ENCODE measurements around the gene WFDC12. TPM values are rescaled to one million over a fixed set of nuclear protein-coding genes. Genes with fewer than 3 reads are reported as not detected.
"Not testable (repeated sequence)": the region's sequence is repeated elsewhere in the genome, so short reads cannot be mapped to it uniquely, and the experiment has no call there.

Gene WFDC12
- total RNA-seq, 1 donor from 2014 or later: not detected

DNA sequence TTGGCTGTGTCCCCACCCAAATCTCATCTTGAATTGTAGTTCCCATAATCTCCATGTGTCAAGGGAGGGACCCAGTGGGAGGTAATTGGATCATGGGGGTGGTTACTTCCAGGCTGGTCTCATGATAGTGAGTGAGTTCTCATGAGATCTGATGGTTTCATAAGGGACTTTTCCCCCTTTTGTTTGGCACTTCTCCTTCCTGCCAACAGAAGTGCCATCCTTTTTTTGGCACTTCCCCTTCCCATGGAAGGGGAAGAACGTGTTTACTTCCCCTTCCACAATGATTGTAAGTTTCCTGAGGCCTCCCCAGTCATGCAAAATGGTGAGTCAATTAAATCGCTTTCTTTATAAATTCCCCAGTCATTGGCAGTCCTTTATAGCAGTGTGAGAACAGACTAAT is 32.4 kb upstream of the WFDC12 start:
- Histone ChIP-seq H3K36me3 (no peaks in the 10 kb centered on the region), H3K27ac (replicated peaks) (no peak overlapping the region), H3K4me3 (no peak overlapping the region), H3K9me3 (replicated peaks) (peaks cover 49% of the 10 kb centered on the region), H3K27me3 (ENCODE audit: low read depth) (peaks cover 24% of the 10 kb centered on the region), H3K4me1 (no peaks in the 10 kb centered on the region)
- TF ChIP-seq, protein P1, sequence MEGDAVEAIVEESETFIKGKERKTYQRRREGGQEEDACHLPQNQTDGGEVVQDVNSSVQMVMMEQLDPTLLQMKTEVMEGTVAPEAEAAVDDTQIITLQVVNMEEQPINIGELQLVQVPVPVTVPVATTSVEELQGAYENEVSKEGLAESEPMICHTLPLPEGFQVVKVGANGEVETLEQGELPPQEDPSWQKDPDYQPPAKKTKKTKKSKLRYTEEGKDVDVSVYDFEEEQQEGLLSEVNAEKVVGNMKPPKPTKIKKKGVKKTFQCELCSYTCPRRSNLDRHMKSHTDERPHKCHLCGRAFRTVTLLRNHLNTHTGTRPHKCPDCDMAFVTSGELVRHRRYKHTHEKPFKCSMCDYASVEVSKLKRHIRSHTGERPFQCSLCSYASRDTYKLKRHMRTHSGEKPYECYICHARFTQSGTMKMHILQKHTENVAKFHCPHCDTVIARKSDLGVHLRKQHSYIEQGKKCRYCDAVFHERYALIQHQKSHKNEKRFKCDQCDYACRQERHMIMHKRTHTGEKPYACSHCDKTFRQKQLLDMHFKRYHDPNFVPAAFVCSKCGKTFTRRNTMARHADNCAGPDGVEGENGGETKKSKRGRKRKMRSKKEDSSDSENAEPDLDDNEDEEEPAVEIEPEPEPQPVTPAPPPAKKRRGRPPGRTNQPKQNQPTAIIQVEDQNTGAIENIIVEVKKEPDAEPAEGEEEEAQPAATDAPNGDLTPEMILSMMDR (IDR thresholded peaks at IDR 0.05; ENCODE audit: borderline replicate concordance): no peak
- intact Hi-C loops (cut with micrococcal nuclease): no loop called here
- no peak for DNase-seq

- H3K36me3 ChIP-seq; H3K27ac ChIP-seq (replicated peaks); H3K4me1 ChIP-seq; H3K4me3 ChIP-seq; DNase-seq; intact Hi-C loops (cut with micrococcal nuclease): not testable (repeated sequence)
- Histone ChIP-seq H3K27me3 (ENCODE audit: low read depth) (peaks cover 37% of the 10 kb centered on the region), H3K9me3 (replicated peaks) (peaks cover 30% of the 10 kb centered on the region)
These were observed 30.5 kb upstream of the WFDC12 start for GRCh38 chr20:45154794-45155193.

GRCh38 chr20:45154183-45154582 is 29.9 kb upstream of the WFDC12 start:
- intact Hi-C loops (cut with micrococcal nuclease): no loop called here

GRCh38 chr20:45153752-45154151 is 29.5 kb upstream of the WFDC12 start:
- intact Hi-C loops (cut with micrococcal nuclease): no loop called here
- Histone ChIP-seq H3K27me3 (ENCODE audit: low read depth) (peaks cover 42% of the 10 kb centered on the region), H3K9me3 (replicated peaks) (peaks cover 20% of the 10 kb centered on the region), H3K36me3 (no peaks in the 10 kb centered on the region), H3K4me3 (no peak overlapping the region), H3K4me1 (no peaks in the 10 kb centered on the region), H3K27ac (replicated peaks) (no peak overlapping the region)
- no peak for DNase-seq
- TF ChIP-seq, protein P1 (IDR thresholded peaks at IDR 0.05; ENCODE audit: borderline replicate concordance): no peak

More at GRCh38 chr20:45154183-45154582, 29.9 kb upstream of the WFDC12 start:
- no peak overlapping the region for H3K27ac ChIP-seq (replicated peaks)
- TF ChIP-seq, protein P1 (IDR thresholded peaks at IDR 0.05; ENCODE audit: borderline replicate concordance): no peak
- no peak overlapping the region for H3K4me3 ChIP-seq
- peaks cover 24% of the 10 kb centered on the region for H3K9me3 ChIP-seq (replicated peaks)
- no peaks in the 10 kb centered on the region for H3K4me1 ChIP-seq
- no peaks in the 10 kb centered on the region for H3K36me3 ChIP-seq
- no peak for DNase-seq
- peaks cover 38% of the 10 kb centered on the region for H3K27me3 ChIP-seq (ENCODE audit: low read depth)

- intact Hi-C loops (cut with micrococcal nuclease): no loop called here
These were observed 28.9 kb upstream of the WFDC12 start for GRCh38 chr20:45153147-45153546.

DNA sequence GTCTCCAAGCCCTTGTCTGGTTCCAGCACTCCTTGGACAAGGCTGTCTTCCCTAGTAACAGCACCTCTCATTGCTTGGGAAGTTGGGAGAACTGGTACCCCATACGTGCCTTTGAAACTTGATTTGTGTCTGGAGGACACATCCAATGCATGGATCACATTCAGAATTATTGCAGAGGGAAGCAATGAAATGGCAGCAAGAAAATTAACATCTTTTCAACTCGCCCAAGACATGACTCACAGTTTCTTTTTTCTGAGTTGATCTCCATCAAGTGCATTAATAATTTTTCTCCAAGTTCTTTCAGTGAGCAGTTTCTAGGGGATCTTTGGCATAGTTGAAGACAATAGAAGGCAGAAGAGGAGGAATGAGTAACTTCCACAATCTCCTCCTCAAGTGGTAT is 28.1 kb upstream of the WFDC12 start:
- H3K9me3 ChIP-seq (replicated peaks): peaks cover 7% of the 10 kb centered on the region
- intact Hi-C loops (cut with micrococcal nuclease): no loop called here
- no peaks in the 10 kb centered on the region for H3K4me1 ChIP-seq
- TF ChIP-seq, protein P1 (IDR thresholded peaks at IDR 0.05; ENCODE audit: borderline replicate concordance): no peak
- no peak overlapping the region for H3K27ac ChIP-seq (replicated peaks)
- H3K36me3 ChIP-seq: no peaks in the 10 kb centered on the region
- H3K27me3 ChIP-seq (ENCODE audit: low read depth): peaks cover 53% of the 10 kb centered on the region
- no peak overlapping the region for H3K4me3 ChIP-seq
- DNase-seq: no peak

More at GRCh38 chr20:45153147-45153546, 28.9 kb upstream of the WFDC12 start:
- H3K9me3 ChIP-seq (replicated peaks): peaks cover 14% of the 10 kb centered on the region
- no peak for DNase-seq
- H3K4me1 ChIP-seq: no peaks in the 10 kb centered on the region
- H3K4me3 ChIP-seq: no peak overlapping the region
- no peaks in the 10 kb centered on the region for H3K36me3 ChIP-seq
- TF ChIP-seq, protein P1 (IDR thresholded peaks at IDR 0.05; ENCODE audit: borderline replicate concordance): no peak
- peaks cover 48% of the 10 kb centered on the region for H3K27me3 ChIP-seq (ENCODE audit: low read depth)
- no peak overlapping the region for H3K27ac ChIP-seq (replicated peaks)

Data from left ventricle myocardium inferior (tissue), 1 donor.